OCI-LY3 (cell line): ENCODE measurements around the gene TTF2.

Experiments
- H2AFZ ChIP-seq: fragments of 200-600, 300-600 bp; shearing (Covaris generic); 2 replicates; pipeline ENCODE4 v1.6.0; 2014; ENCODE audit warnings: antibody characterized with exemption, low read depth, low read length
- H3K27ac ChIP-seq: fragments of 200-600, 300-600 bp; sonication (generic); 2 replicates; pipeline ENCODE4 v1.5.1; 2014; ENCODE audit warnings: mild to moderate bottlenecking, low read length, moderate library complexity, mixed read lengths
- H3K27me3 ChIP-seq: fragments of 200-600, 300-600 bp; sonication (generic); 2 replicates; pipeline ENCODE4 v1.6.1; 2014; ENCODE audit warnings: low read depth, low read length, mixed read lengths
- H3K36me3 ChIP-seq: fragments of 200-600, 300-600 bp; sonication (generic); replicated peaks from 2 replicates; pipeline ENCODE3; 2014; ENCODE audit warnings: low read depth, low read length, mixed read lengths
- H3K4me1 ChIP-seq: fragments of 300-600, 200-600 bp; sonication (generic); 2 replicates; pipeline ENCODE4 v1.6.1; 2014; ENCODE audit warnings: low read length, mixed read lengths
- H3K4me2 ChIP-seq: fragments of 200-600, 300-600 bp; sonication (generic); 2 replicates; pipeline ENCODE4 v1.6.1; 2014; ENCODE audit warnings: low read length, mixed read lengths
- H3K4me3 ChIP-seq: fragments of 300-600, 200-600 bp; sonication (generic); 2 replicates; pipeline ENCODE4 v1.5.1; 2014; ENCODE audit warnings: antibody characterized with exemption, mild to moderate bottlenecking, low read length, moderate library complexity
- H3K79me2 ChIP-seq: fragments of 300-600, 200-600 bp; shearing (Covaris generic); 2 replicates; pipeline ENCODE4 v1.6.1; 2014; ENCODE audit warnings: mild to moderate bottlenecking, low read length, mixed read lengths
- H3K9ac ChIP-seq: fragments of 300-600, 200-600 bp; shearing (Covaris generic); 2 replicates; pipeline ENCODE4 v1.6.0; 2014; ENCODE audit warnings: mild to moderate bottlenecking, low read length, moderate library complexity
- H3K9me3 ChIP-seq: fragments of 200-600, 300-600 bp; shearing (Covaris generic); 2 replicates; pipeline ENCODE4 v1.6.1; 2014; ENCODE audit warnings: low read length, mixed read lengths; ENCODE audit not compliant: insufficient read depth
- H4K20me1 ChIP-seq: fragments of 200-600, 300-600 bp; sonication (generic); 2 replicates; pipeline ENCODE4 v1.6.1; 2016; ENCODE audit warnings: low read length, mixed read lengths; ENCODE audit not compliant: insufficient read depth
- CTCF ChIP-seq: fragments of 200-600, 300-600 bp; sonication (generic); IDR thresholded peaks from 2 replicates; pipeline ENCODE4 v1.5.1; 2014; ENCODE audit warnings: antibody characterized with exemption, low read length, low read depth
- EZH2phosphoT487 ChIP-seq: fragments of 200-600 bp; shearing (Covaris generic); IDR thresholded peaks from 2 replicates; pipeline ENCODE4 v1.6.1; 2018; ENCODE audit warnings: antibody characterized with exemption, mixed run types, low read depth

The TTF2 gene

DNA sequence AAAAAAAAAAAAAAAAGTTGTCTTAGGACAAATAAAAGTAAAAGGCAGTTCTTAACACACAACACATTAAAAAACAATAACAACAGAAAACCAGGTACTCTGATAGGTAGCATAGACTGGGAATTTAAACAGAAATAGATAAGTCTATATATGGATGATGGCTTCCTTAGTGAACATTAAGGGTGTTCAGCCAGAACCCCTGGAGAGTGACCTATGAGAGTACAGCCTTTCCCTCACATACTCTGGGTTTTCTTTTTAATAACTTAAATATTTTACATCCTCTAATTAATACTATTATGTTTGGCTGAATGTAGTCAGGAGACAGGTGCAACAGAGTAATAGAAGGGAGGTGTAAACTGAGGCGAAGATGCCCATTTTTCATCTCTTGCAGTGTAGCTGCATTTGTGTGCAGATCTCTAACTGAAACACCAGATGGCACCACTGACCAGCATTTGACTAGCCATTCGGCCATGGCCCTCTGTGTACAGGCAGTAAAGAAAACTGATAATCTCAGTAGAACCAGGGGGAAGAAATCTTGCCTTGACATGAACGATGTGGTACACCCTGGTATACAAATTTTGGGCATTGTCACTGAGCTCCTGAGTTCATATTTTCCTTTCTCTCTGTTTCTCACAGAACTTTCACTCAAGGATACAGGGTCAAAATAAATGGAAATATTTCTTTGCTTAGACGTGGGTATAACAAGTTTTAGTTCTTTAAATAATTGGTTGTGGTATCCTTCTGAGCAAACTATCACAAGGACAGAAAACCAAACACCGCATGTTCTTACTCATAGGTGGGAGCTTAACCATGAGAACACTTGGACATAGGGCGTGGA lies 7.6 kb downstream of the TTF2 start:
- H3K4me3 ChIP-seq: no peak overlapping the region
- H3K9ac ChIP-seq: no peak overlapping the region
- no peaks in the 10 kb centered on the region for H4K20me1 ChIP-seq
- peaks cover 13% of the 10 kb centered on the region for H3K4me1 ChIP-seq
- peaks cover 13% of the 10 kb centered on the region for H3K36me3 ChIP-seq
- H3K79me2 ChIP-seq: peaks cover 19% of the 10 kb centered on the region
- no peak overlapping the region for H2AFZ ChIP-seq
- no peak overlapping the region for H3K27ac ChIP-seq
- H3K27me3 ChIP-seq: no peaks in the 10 kb centered on the region
- no peak overlapping the region for H3K4me2 ChIP-seq
- no peaks in the 10 kb centered on the region for H3K9me3 ChIP-seq
- peak; percentile 63 for TF ChIP-seq CTCF
- no peak for TF ChIP-seq EZH2phosphoT487

DNA sequence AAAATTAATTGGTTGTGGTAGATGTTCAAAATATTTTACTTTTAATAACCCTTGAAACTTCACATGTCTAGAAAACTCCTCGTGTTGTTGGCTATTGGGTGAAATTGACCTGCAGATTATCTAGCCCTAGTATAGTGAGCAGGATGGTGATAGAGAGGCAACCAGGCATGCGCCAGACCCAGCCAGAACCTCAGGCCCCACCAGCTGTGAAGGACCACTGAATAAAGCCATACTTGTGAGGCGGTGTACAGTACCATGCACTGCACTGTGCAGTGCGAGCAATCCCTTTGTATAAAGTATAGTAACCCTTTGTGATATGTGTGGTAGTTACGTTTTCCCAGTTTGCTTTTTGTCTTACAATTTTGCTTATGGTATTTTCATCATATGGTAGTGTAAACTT lies 8.5 kb downstream of the TTF2 start:
- Histone ChIP-seq H2AFZ (no peak overlapping the region), H3K36me3 (peaks cover 13% of the 10 kb centered on the region), H3K9me3 (no peaks in the 10 kb centered on the region), H3K27me3 (no peaks in the 10 kb centered on the region), H3K27ac (no peak overlapping the region), H3K4me2 (no peak overlapping the region), H4K20me1 (no peaks in the 10 kb centered on the region), H3K4me3 (no peak overlapping the region), H3K79me2 (peaks cover 14% of the 10 kb centered on the region), H3K9ac (no peak overlapping the region), H3K4me1 (peaks cover 13% of the 10 kb centered on the region)
- TF ChIP-seq CTCF (no peak), EZH2phosphoT487 (no peak)

GRCh38 chr1:117069220-117069844 lies 9.2 kb downstream of the TTF2 start:
- Histone ChIP-seq H3K4me1 (peaks cover 13% of the 10 kb centered on the region), H3K4me3 (no peak overlapping the region), H3K27me3 (no peaks in the 10 kb centered on the region), H3K9ac (no peak overlapping the region), H2AFZ (no peak overlapping the region), H3K4me2 (no peak overlapping the region), H3K36me3 (peaks cover 18% of the 10 kb centered on the region), H4K20me1 (no peaks in the 10 kb centered on the region), H3K79me2 (peaks cover 14% of the 10 kb centered on the region), H3K27ac (no peak overlapping the region), H3K9me3 (no peaks in the 10 kb centered on the region)
- no peak for TF ChIP-seq EZH2phosphoT487
- no peak for TF ChIP-seq CTCF

DNA sequence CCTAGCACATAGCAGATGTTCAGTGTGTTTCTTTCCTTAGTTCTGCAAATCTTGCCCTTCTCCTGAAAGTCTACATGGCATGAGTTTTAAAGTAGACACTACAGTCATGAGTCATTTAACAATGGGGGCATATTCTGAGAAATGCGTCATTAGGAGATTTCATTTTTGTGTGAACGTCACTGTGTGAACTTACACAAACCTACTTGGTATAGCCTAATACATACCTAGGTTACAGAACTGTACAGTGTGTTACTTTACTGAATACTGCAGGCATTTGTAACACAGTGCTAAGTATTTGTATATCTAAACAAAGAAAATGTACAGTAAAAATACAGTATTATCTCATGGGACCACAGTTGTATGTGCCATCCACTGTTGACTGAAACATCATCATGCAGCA lies 10.0 kb downstream of the TTF2 start:
- Histone ChIP-seq H3K4me3 (no peak overlapping the region), H4K20me1 (no peaks in the 10 kb centered on the region), H3K79me2 (peaks cover 14% of the 10 kb centered on the region), H3K27ac (no peak overlapping the region), H2AFZ (no peak overlapping the region), H3K4me2 (no peak overlapping the region), H3K9ac (no peak overlapping the region), H3K9me3 (no peaks in the 10 kb centered on the region), H3K27me3 (no peaks in the 10 kb centered on the region), H3K4me1 (peaks cover 13% of the 10 kb centered on the region), H3K36me3 (peaks cover 24% of the 10 kb centered on the region)
- TF ChIP-seq CTCF (no peak), EZH2phosphoT487 (no peak)
